Skeletal muscle satellite cell (primary cell): ENCODE results near the gene CUX1.

Source experiments
- H3K27me3 ChIP-seq: 2 replicates; pipeline ENCODE4 v1.7.0; 2013; ENCODE audit warnings: low read length; ENCODE audit not compliant: control insufficient read depth, insufficient read depth
- H3K36me3 ChIP-seq: 2 replicates; pipeline ENCODE4 v1.7.0; 2013; ENCODE audit warnings: mild to moderate bottlenecking, control low read depth, low read length; ENCODE audit not compliant: insufficient read depth
- H3K4me1 ChIP-seq: 2 replicates; pipeline ENCODE4 v1.7.0; 2013; ENCODE audit warnings: low read length; ENCODE audit not compliant: control insufficient read depth, insufficient read depth
- H3K4me2 ChIP-seq: 2 replicates; pipeline ENCODE4 v1.7.0; 2013; ENCODE audit warnings: mild to moderate bottlenecking, low read length
- H3K4me3 ChIP-seq: 2 replicates; pipeline ENCODE4 v1.7.0; 2013; ENCODE audit warnings: low read length
- H3K9ac ChIP-seq: 2 replicates; pipeline ENCODE4 v1.7.0; 2013; ENCODE audit warnings: mild to moderate bottlenecking, low read depth, low read length, moderate library complexity
- H3K9me3 ChIP-seq: replicated peaks from 2 replicates; pipeline ENCODE4 v1.7.0; 2013; ENCODE audit warnings: mild to moderate bottlenecking, control low read depth, low read length

Gene CUX1

DNA sequence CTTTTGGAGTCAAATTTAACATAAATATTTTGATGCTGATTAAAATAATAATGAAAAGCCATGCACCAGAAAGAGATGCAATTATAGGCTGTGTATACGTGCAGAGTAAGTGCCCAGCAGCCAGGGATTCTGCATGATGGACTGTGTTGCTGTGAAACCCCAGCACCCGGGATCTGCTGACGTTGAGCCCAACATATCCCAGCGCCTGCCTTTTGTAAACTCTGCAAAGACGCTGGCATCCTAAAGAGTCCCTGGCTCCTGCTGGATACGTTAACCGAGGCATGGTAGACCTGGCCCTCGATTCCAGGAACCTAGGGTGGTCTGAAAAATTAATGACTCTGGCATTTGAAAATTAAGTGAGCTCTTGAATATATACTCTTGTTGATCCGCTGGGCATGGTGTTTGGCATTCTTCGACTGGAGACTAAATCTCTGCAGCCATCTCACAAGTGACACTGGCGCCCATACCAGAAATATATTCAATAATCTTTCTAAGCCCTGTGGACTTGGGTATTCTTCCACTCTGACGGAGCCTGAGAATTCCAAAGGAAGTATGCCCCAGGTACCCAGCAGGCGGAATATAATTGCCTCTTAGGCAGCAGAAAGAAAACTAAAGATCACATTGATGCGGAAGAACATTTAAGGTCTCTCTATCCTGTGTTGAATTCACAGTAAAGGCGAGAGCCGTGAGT lies 278.0 kb downstream of the CUX1 start:
- no peaks in the 10 kb centered on the region for H3K4me1 ChIP-seq
- no peaks in the 10 kb centered on the region for H3K27me3 ChIP-seq
- H3K9ac ChIP-seq: no peak overlapping the region
- H3K9me3 ChIP-seq: no peaks in the 10 kb centered on the region
- peaks cover 7% of the 10 kb centered on the region for H3K36me3 ChIP-seq
- H3K4me2 ChIP-seq: no peak overlapping the region
- H3K4me3 ChIP-seq: no peak overlapping the region

GRCh38 chr7:102096012-102096332 lies 278.5 kb downstream of the CUX1 start:
- Histone ChIP-seq H3K36me3 (peaks cover 7% of the 10 kb centered on the region), H3K9me3 (no peaks in the 10 kb centered on the region), H3K4me3 (no peak overlapping the region), H3K4me2 (no peak overlapping the region), H3K4me1 (no peaks in the 10 kb centered on the region), H3K27me3 (no peaks in the 10 kb centered on the region), H3K9ac (no peak overlapping the region)

DNA sequence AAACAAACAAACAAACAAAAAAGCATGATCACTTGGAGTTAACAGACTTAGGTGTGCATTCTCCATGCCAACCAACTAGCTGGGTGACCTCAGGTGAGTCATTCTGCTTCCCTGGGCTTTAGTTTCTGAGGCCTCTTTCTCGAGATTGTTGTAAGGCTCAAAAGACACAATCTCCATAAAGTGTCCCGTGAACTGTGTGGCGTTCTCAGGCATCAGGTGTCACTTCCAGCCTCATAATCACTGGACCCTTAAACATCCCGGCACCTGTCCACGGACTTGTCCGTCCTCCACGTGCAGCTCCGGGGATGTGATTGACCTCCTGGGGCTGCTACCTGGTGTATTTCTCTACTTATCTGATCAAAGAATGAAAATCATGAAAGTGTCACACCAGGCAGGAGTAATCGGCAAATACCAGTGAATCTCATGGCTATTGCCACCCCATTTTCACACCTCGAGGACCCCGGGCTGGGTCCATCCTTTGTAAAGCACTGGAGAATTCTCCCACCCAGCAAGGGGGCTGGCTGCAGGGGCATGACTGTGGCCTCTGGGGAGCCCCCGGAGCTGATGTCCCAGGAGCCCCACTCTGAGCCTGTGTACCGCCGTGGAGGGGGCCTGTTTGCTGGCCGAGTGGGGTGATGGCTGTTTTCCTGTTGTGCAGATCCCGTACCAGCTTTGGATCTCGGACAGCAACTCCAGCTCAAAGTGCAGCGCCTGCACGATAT lies 279.4 kb downstream of the CUX1 start:
- no peaks in the 10 kb centered on the region for H3K4me1 ChIP-seq
- peaks cover 7% of the 10 kb centered on the region for H3K36me3 ChIP-seq
- no peak overlapping the region for H3K4me3 ChIP-seq
- H3K9ac ChIP-seq: no peak overlapping the region
- H3K9me3 ChIP-seq: no peaks in the 10 kb centered on the region
- H3K4me2 ChIP-seq: no peak overlapping the region
- no peaks in the 10 kb centered on the region for H3K27me3 ChIP-seq

GRCh38 chr7:102097601-102098161 lies 280.3 kb downstream of the CUX1 start:
- Histone ChIP-seq H3K4me3 (no peak overlapping the region), H3K4me2 (no peak overlapping the region), H3K9ac (no peak overlapping the region), H3K27me3 (no peaks in the 10 kb centered on the region), H3K36me3 (peaks cover 7% of the 10 kb centered on the region), H3K9me3 (no peaks in the 10 kb centered on the region), H3K4me1 (no peaks in the 10 kb centered on the region)

DNA sequence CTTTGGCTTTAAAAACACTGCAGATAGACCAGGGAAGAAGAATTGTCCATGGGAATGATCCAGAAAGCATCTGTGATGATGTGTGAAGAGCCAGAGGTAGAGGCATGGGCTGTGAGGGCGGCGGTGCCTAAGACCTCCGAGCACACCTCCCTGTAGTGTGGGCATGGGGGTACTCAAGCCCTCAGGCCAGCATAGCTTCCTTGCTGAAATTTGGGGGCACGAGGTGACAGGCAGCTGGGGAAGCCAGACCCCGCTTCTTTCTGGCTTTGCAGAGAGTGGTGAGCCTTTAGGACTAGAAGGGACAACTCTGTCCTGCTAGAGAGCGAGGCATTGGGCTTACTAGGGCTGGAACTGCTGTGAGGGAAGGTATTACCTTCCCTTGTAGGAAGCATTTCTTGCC lies 281.6 kb downstream of the CUX1 start:
- Histone ChIP-seq H3K9me3 (no peaks in the 10 kb centered on the region), H3K27me3 (no peaks in the 10 kb centered on the region), H3K9ac (no peak overlapping the region), H3K36me3 (peaks cover 7% of the 10 kb centered on the region), H3K4me1 (no peaks in the 10 kb centered on the region), H3K4me2 (no peak overlapping the region), H3K4me3 (no peak overlapping the region)

- H3K4me3 ChIP-seq: no peak overlapping the region
- peaks cover 7% of the 10 kb centered on the region for H3K36me3 ChIP-seq
- H3K27me3 ChIP-seq: no peaks in the 10 kb centered on the region
- H3K4me2 ChIP-seq: no peak overlapping the region
- H3K4me1 ChIP-seq: no peaks in the 10 kb centered on the region
- H3K9me3 ChIP-seq: no peaks in the 10 kb centered on the region
- H3K9ac ChIP-seq: no peak overlapping the region
Observed at GRCh38 chr7:102099474-102099873, 282.0 kb downstream of the CUX1 start.

DNA sequence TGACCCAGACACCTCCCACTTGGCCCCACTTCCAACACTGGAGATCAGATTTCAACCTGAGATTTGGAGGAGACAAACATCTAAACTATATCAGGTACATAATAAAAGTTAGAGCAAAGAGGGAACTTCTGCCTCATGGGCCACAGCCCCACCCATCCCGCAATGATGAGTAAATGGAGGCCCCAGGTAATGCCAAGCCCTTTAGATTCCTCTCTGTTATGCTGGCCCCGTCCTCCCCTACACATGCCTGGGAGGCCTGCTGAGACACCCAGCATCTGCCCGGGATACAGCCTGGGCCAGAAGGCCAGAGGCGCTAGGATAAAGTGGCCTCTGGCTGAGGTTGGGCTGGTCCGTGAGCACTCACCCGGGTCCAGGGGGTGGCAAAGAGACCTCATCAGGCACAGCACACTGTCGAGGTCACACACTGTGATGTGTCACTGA lies 283.7 kb downstream of the CUX1 start:
- Histone ChIP-seq H3K27me3 (no peaks in the 10 kb centered on the region), H3K9me3 (no peaks in the 10 kb centered on the region), H3K36me3 (peaks cover 12% of the 10 kb centered on the region), H3K9ac (no peak overlapping the region), H3K4me3 (no peak overlapping the region), H3K4me2 (no peak overlapping the region), H3K4me1 (no peaks in the 10 kb centered on the region)

DNA sequence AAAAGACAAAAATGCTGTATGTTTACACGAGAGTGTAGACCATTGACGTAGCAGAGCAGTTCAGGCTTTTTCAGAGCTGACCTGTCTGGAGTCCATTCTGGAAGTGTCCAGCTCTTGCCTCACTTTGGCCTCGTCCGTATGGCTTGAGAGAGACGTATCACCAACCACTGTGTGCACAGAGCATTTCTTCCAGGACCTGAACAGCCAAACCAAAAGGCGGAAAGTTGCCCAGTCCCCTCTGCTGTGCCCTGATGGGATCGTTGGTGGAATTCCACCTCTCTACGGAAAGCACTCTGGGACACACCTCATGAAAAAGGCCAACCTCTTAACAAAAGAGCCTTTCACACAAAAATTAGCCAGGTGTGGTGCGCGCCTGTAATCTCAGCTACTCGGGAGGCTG lies 284.5 kb downstream of the CUX1 start:
- H3K4me2 ChIP-seq: no peak overlapping the region
- no peak overlapping the region for H3K9ac ChIP-seq
- no peaks in the 10 kb centered on the region for H3K9me3 ChIP-seq
- peaks cover 12% of the 10 kb centered on the region for H3K36me3 ChIP-seq
- H3K4me3 ChIP-seq: no peak overlapping the region
- H3K27me3 ChIP-seq: no peaks in the 10 kb centered on the region
- H3K4me1 ChIP-seq: no peaks in the 10 kb centered on the region

DNA sequence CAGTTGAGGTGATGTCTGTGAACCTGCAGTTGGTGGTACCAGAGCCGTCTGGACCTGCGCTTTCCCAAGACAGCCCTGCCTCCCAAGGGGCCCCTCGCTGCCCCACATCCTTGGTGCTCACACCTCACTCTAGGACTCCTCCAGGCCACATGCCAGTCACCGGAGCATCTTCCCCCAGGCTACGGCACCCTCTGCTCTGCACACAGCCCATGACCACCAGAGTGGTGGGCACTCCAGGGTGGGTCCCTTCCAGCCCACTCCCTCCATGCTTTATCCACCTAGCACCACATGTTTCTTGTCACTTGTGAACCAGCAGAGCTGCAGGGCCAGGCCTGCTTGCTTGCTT lies 285.6 kb downstream of the CUX1 start:
- Histone ChIP-seq H3K4me1 (no peaks in the 10 kb centered on the region), H3K27me3 (no peaks in the 10 kb centered on the region), H3K36me3 (peaks cover 9% of the 10 kb centered on the region), H3K4me3 (no peak overlapping the region), H3K9ac (no peak overlapping the region), H3K4me2 (no peak overlapping the region), H3K9me3 (no peaks in the 10 kb centered on the region)

- peaks cover 5% of the 10 kb centered on the region for H3K36me3 ChIP-seq
- H3K27me3 ChIP-seq: no peaks in the 10 kb centered on the region
- H3K4me3 ChIP-seq: no peak overlapping the region
- H3K9ac ChIP-seq: no peak overlapping the region
- no peaks in the 10 kb centered on the region for H3K9me3 ChIP-seq
- no peak overlapping the region for H3K4me2 ChIP-seq
- H3K4me1 ChIP-seq: no peaks in the 10 kb centered on the region
Observed at GRCh38 chr7:102104245-102104644, 286.8 kb downstream of the CUX1 start.

DNA sequence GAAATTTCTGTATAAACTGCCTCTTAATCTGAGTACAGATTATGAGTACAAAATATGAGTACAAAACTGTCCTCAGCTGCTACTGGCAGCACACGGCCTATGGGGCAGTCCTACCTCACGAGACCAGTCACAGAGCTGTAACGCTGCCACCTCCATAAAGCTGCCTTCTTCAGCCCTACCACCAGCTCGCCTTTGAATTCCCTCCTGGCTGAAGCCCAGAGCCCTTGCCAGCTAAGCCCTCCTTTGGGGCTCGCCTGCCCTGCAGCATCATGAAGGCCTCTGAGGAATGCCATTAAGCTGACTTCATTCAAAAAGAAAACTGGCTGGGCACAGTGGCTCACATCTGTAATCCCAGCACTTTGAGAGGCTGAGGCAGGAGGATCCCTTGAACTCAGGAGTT lies 289.2 kb downstream of the CUX1 start:
- H3K4me1 ChIP-seq: no peaks in the 10 kb centered on the region
- peaks cover 5% of the 10 kb centered on the region for H3K36me3 ChIP-seq
- no peak overlapping the region for H3K9ac ChIP-seq
- no peak overlapping the region for H3K4me3 ChIP-seq
- no peaks in the 10 kb centered on the region for H3K9me3 ChIP-seq
- no peak overlapping the region for H3K4me2 ChIP-seq
- no peaks in the 10 kb centered on the region for H3K27me3 ChIP-seq
